Endothelial cell of umbilical vein (primary cell): ENCODE data around the gene ZMIZ1. TPM values are rescaled to one million over a fixed set of nuclear protein-coding genes. Genes with fewer than 3 reads are reported as not detected.

Experiments
- BruUV-seq: library from RNA; stranded (reverse); fragments of 400-500 nt; replicated peaks from 2 replicates; lab custom pipeline; 2021; lab: Mats Ljungman, UMichigan
- CTCF ChIA-PET: fragments of 300-600, 350-600 bp; sonication (Branson Sonifier 250); formaldehyde crosslinking; loops from one replicate; lab custom pipeline; 2021; ENCODE audit warnings: antibody characterized with exemption, inconsistent platforms; lab: Charles Lee
- POLR2A ChIA-PET: fragments of 300-600, 350-600 bp; sonication (Branson Sonifier 250); formaldehyde crosslinking; loops from one replicate; lab custom pipeline; 2021; ENCODE audit warnings: antibody characterized with exemption, inconsistent platforms; lab: Charles Lee
- DNase-seq: peaks from one replicate; pipeline ENCODE4 v3.0.0-alpha.2; 2011; ENCODE audit warnings: low read depth, low spot score
- FAIRE-seq: peaks from 2 replicates; lab custom pipeline; 2011; peaks lifted over from hg19 to GRCh38; lab: Jason Lieb, UNC
- H2AFZ ChIP-seq: 2 replicates; pipeline ENCODE4 v1.6.0; 2012; ENCODE audit warnings: low read depth, low read length, control low read depth, inconsistent platforms
- H3K27ac ChIP-seq: 2 replicates; pipeline ENCODE4 v1.5.1; 2011; ENCODE audit warnings: low read depth, mild to moderate bottlenecking, control low read depth, low read length, moderate library complexity; ENCODE audit not compliant: insufficient read depth
- H3K27me3 ChIP-seq, 2 experiments: 2 replicates each; pipeline versions ENCODE4 v1.6.0 to v1.6.1; 2011; ENCODE audit warnings: low read length in 2 of 2, mixed read lengths in 1 of 2; ENCODE audit not compliant: control insufficient read depth in 2 of 2, insufficient read depth in 2 of 2
- H3K36me3 ChIP-seq, 2 experiments: 2 replicates in 1 of 2; 3 replicates in 1 of 2; pipeline ENCODE4 v1.5.1; 2011; ENCODE audit warnings: low read length in 2 of 2, mild to moderate bottlenecking in 1 of 2, moderate library complexity in 1 of 2; ENCODE audit not compliant: control insufficient read depth in 2 of 2, insufficient read depth in 2 of 2; ENCODE audit errors: extremely low read depth in 1 of 2
- H3K4me1 ChIP-seq: 3 replicates; pipeline ENCODE4 v1.5.1; 2011; ENCODE audit warnings: mild to moderate bottlenecking, low read length; ENCODE audit not compliant: control insufficient read depth, insufficient read depth; ENCODE audit errors: extremely low read depth
- H3K4me2 ChIP-seq: 2 replicates; pipeline ENCODE4 v1.6.1; 2011; ENCODE audit warnings: low read length, control low read depth, mixed read lengths; ENCODE audit not compliant: insufficient read depth
- H3K4me3 ChIP-seq, 3 experiments: fragments of 200-600 bp in 1 of 3; sonication (generic), shearing (Covaris generic) in 1 of 3; replicated peaks in 1 of 3; 2 replicates each; pipeline ENCODE4 v1.5.1; 2011 to 2016; ENCODE audit warnings: control low read depth in 3 of 3, low read length in 3 of 3, mild to moderate bottlenecking in 2 of 3, inconsistent platforms in 1 of 3, low read depth in 1 of 3, moderate library complexity in 1 of 3; ENCODE audit not compliant: insufficient read depth in 1 of 3
- H3K79me2 ChIP-seq: 2 replicates; pipeline ENCODE4 v1.6.0; 2012; ENCODE audit warnings: low read length, inconsistent platforms; ENCODE audit not compliant: control insufficient read depth, insufficient read depth
- H3K9ac ChIP-seq: replicated peaks from 2 replicates; pipeline ENCODE3; 2011; ENCODE audit warnings: low read length, control low read depth; ENCODE audit not compliant: insufficient read depth; ENCODE audit errors: extremely low read depth
- H3K9me1 ChIP-seq: replicated peaks from 3 replicates; pipeline ENCODE4 v1.6.0; 2011; ENCODE audit warnings: mild to moderate bottlenecking, low read length; ENCODE audit not compliant: control insufficient read depth, insufficient read depth; ENCODE audit errors: extremely low read depth
- H3K9me3 ChIP-seq: replicated peaks from 2 replicates; pipeline ENCODE4 v1.5.1; 2012; ENCODE audit warnings: low read length, inconsistent platforms; ENCODE audit not compliant: control insufficient read depth, insufficient read depth
- H4K20me1 ChIP-seq: replicated peaks from 2 replicates; pipeline ENCODE3; 2011; ENCODE audit warnings: mild to moderate bottlenecking, low read length; ENCODE audit not compliant: control insufficient read depth, insufficient read depth; ENCODE audit errors: extremely low read depth
- EZH2 ChIP-seq: IDR thresholded peaks from 2 replicates; pipeline ENCODE4 v1.6.1; 2012; ENCODE audit warnings: borderline replicate concordance, low read depth, mild to moderate bottlenecking, moderate library complexity, low read length, inconsistent platforms; ENCODE audit not compliant: severe bottlenecking
- FOS ChIP-seq: IDR thresholded peaks from 2 replicates; pipeline ENCODE4 v1.6.1; 2011; ENCODE audit warnings: mild to moderate bottlenecking, low read length, moderate library complexity, borderline replicate concordance; ENCODE audit not compliant: insufficient read depth
- GATA2 ChIP-seq: IDR thresholded peaks from 2 replicates; pipeline ENCODE4 v1.7.0; 2011; ENCODE audit warnings: low read depth, mild to moderate bottlenecking, moderate library complexity, mixed read lengths, low read length; ENCODE audit not compliant: insufficient read length, insufficient read depth
- JUN ChIP-seq: IDR thresholded peaks from 2 replicates; pipeline ENCODE4 v1.6.1; 2011; ENCODE audit warnings: borderline replicate concordance, low read depth; ENCODE audit not compliant: insufficient read length, insufficient read depth
- MYC ChIP-seq: IDR thresholded peaks from one replicate; pipeline ENCODE4 v1.6.1; 2011; ENCODE audit warnings: mild to moderate bottlenecking, low read depth, low read length
- POLR2A ChIP-seq: IDR thresholded peaks from 2 replicates; pipeline ENCODE4 v1.6.1; 2012; ENCODE audit warnings: low read depth, mild to moderate bottlenecking, control low read depth, low read length
- POLR2AphosphoS5 ChIP-seq: IDR thresholded peaks from 2 replicates; pipeline ENCODE4 v1.6.1; 2012; ENCODE audit warnings: low read depth, mild to moderate bottlenecking, control low read depth, low read length, moderate library complexity; ENCODE audit not compliant: insufficient read depth
- dilution Hi-C: fragments of 300-500 bp; cut with MboI; formaldehyde crosslinking; loops from one replicate; pipeline ENCODE4 v1.15.0; 2019; ENCODE audit warnings: low sequenced_read_pairs; ENCODE audit not compliant: extremely low pct_ligation_motif_present
- intact Hi-C: fragments of 100-400 bp; cut with micrococcal nuclease; formaldehyde crosslinking; loops from one replicate; pipeline ENCODE4 v1.10.0; 2022
- polyA plus RNA-seq, 4 experiments: library from polyadenylated mRNA; depleted of rRNA in 3 of 4; stranded (reverse) in 3 of 4; unstranded in 1 of 4; fragments of >200 nt; gene quantifications; 2 replicates each; pipeline versions ENCODE4 v1.2.1 to v1.2.3, GENCODE V29; 2011 to 2012; ENCODE audit warnings: missing spikeins in 1 of 4
- total RNA-seq: library from RNA; stranded (reverse); gene quantifications from 2 replicates; pipeline ENCODE4 v1.2.3, GENCODE V29; 2021
- TF ChIP-seq, protein P1 (sequence below): IDR thresholded peaks from 2 replicates; pipeline ENCODE4 v1.6.1; 2011; ENCODE audit not compliant: insufficient read depth, insufficient read length
- TF ChIP-seq, protein P2 (sequence below), 2 donors: IDR thresholded peaks; 1 replicate in 1 of 2; 2 replicates in 1 of 2; pipeline ENCODE4 v1.5.1; 2011; ENCODE audit warnings: low read length in 2 of 2, mild to moderate bottlenecking in 2 of 2, moderate library complexity in 2 of 2, control low read depth in 1 of 2, inconsistent platforms in 1 of 2, low read depth in 1 of 2; ENCODE audit not compliant: insufficient read depth in 1 of 2; ENCODE audit errors: extremely low read depth in 1 of 2

ZMIZ1 gene
- total and polyA plus RNA-seq, 2 donors (not counting 3 experiments of a cell fraction or from before 2014, with no cell fraction given) = 12.5 to 46.7 TPM

DNA sequence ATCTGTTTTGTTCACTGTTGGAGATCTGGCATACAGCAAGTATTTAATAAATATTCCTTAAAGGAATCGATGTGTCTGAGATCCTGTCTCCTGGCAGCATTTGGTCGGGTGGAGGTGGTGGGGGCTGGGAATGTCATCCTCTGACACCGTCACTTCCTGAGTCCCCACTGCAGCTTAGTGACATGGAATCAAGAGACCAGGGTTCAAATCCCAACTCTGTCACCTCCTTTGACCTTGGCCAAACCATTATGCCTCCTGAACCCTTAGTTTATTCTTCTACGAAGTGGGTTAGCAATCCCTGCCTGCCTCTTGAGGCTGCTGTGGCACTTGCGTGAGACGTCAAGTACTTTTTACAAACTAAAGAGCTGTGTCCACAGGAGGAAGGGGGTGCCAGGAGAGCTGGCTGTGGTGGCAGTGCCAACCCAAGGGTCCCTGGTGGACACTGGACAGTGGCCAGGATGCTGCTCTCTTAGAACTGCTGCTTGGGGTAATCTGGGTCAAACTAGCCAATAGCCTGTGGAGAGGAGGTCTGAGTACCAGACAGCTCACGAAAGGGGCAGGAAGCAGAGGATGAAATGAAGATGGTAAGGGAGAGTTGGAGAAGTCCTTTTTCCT lies 8.0 kb upstream of the ZMIZ1 start:
- ChIA-PET POLR2A (no interaction called here), CTCF (interaction anchor here (1.2 kb wide), 1 partner anchor 134 kb away, joined by 5 read pairs; no protein-coding TSS in a partner anchor)
- Histone ChIP-seq H3K4me2 (no peak overlapping the region), H3K9me3 (no peaks in the 10 kb centered on the region), H3K27me3 (no peaks in the 10 kb centered on the region), H4K20me1 (no peaks in the 10 kb centered on the region), H3K4me3 (no peak overlapping the region), H3K9me1 (no peaks in the 10 kb centered on the region), H3K9ac (no peak overlapping the region), H2AFZ (no peak overlapping the region), H3K79me2 (no peaks in the 10 kb centered on the region), H3K36me3 (no peaks in the 10 kb centered on the region), H3K27ac (no peak overlapping the region), H3K4me1 (no peaks in the 10 kb centered on the region)
- dilution Hi-C loops (no loop called here), intact Hi-C loops (no loop called here)
- BruUV-seq = no TSS peak
- DNase-seq = no peak
- no peak for FAIRE-seq
- no peak for TF ChIP-seq MYC
- TF ChIP-seq POLR2A = no peak

DNA sequence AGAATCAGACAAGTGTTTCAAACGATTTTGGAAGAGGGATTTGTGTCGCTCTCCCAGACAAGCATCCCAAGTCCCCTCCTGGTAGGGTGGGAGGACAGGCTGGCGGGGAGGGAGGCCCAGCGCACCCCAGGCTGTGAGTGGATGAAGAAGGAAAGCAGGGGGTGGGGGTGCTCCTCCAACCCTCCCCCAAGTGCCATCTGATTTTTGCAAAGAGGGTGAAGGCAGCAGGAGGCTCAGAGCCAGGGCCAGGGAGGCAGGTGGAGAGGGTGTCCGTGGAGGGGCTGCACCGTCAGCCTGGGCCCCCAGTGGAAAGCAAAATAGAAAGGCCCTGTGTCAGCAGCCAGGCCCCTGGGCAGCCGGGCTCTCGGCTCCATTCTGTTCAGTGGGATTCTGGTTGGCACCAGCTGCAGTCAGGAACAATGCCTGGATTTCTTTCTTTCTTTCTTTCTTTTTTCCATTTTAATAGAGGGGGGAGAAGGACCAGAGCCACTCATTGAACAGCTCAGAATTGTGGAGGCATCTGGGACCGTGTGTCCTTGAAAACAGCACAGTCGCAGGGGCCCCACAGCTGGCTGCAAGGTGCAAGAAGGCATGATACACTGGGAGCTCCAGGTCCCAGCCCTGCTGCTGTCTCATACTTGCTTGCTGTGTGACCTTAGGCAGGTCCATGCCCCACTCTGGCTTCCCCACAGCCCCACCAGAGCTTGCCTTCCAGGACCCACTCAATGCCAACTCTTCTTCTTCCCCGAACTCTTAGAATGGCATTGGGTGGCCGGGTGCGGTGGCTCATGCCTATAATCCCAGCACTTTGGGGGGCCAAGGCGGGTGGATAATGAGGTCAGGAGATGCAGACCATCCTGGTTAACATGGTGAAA lies 7.1 kb upstream of the ZMIZ1 start:
- ChIA-PET POLR2A (no interaction called here), CTCF (interaction anchor here (0.9 to 1.4 kb wide), 3 partner anchors 87 to 135 kb away, joined by 3 to 5 read pairs (median 3); no protein-coding TSS in a partner anchor)
- Histone ChIP-seq H3K36me3 (no peaks in the 10 kb centered on the region), H3K27ac (no peak overlapping the region), H3K4me1 (no peaks in the 10 kb centered on the region), H3K79me2 (no peaks in the 10 kb centered on the region), H4K20me1 (no peaks in the 10 kb centered on the region), H3K4me3 (no peak overlapping the region), H2AFZ (no peak overlapping the region), H3K4me2 (no peak overlapping the region), H3K27me3 (no peaks in the 10 kb centered on the region), H3K9me1 (no peaks in the 10 kb centered on the region), H3K9ac (no peak overlapping the region), H3K9me3 (no peaks in the 10 kb centered on the region)
- DNase-seq (no peak), FAIRE-seq (no peak)
- intact Hi-C loops = no loop called here
- no TSS peak for BruUV-seq
- dilution Hi-C loops = no loop called here
- no peak for TF ChIP-seq POLR2AphosphoS5
- TF ChIP-seq, protein P1, sequence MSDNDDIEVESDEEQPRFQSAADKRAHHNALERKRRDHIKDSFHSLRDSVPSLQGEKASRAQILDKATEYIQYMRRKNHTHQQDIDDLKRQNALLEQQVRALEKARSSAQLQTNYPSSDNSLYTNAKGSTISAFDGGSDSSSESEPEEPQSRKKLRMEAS = no peak
- no peak for TF ChIP-seq POLR2A
- no peak for TF ChIP-seq JUN
- TF ChIP-seq EZH2 = no peak
- TF ChIP-seq, protein P2, sequence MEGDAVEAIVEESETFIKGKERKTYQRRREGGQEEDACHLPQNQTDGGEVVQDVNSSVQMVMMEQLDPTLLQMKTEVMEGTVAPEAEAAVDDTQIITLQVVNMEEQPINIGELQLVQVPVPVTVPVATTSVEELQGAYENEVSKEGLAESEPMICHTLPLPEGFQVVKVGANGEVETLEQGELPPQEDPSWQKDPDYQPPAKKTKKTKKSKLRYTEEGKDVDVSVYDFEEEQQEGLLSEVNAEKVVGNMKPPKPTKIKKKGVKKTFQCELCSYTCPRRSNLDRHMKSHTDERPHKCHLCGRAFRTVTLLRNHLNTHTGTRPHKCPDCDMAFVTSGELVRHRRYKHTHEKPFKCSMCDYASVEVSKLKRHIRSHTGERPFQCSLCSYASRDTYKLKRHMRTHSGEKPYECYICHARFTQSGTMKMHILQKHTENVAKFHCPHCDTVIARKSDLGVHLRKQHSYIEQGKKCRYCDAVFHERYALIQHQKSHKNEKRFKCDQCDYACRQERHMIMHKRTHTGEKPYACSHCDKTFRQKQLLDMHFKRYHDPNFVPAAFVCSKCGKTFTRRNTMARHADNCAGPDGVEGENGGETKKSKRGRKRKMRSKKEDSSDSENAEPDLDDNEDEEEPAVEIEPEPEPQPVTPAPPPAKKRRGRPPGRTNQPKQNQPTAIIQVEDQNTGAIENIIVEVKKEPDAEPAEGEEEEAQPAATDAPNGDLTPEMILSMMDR (IDR thresholded peaks at IDR 0.05; ENCODE audit: extremely low read depth in 1 of 2, insufficient read depth in 1 of 2, low read depth in 1 of 2, low read length in 2 of 2) = no peak
- no peak for TF ChIP-seq GATA2
- TF ChIP-seq FOS = no peak
- TF ChIP-seq MYC = no peak
